ENCODE data around the gene OSBPL3.

DNA sequence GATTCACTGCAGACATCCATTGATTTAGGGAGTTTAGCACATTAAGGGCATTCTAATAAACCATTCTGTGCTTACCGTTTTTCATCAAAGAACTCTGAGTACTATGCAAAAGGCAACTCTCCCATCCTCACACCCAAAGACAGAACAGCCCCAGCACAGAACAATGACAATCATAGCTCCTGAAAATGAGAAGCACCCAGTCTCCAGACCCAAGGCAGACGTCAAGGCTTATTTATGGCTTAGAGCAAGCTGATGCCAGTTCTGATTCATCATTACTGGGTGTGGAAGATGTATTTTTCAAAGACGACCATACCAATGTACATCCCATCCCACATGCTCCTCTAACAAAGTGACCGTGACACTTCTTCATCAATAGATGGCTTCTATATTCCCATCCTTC is 67.6 kb downstream of the OSBPL3 start:
- TF ChIP-seq, protein P1, sequence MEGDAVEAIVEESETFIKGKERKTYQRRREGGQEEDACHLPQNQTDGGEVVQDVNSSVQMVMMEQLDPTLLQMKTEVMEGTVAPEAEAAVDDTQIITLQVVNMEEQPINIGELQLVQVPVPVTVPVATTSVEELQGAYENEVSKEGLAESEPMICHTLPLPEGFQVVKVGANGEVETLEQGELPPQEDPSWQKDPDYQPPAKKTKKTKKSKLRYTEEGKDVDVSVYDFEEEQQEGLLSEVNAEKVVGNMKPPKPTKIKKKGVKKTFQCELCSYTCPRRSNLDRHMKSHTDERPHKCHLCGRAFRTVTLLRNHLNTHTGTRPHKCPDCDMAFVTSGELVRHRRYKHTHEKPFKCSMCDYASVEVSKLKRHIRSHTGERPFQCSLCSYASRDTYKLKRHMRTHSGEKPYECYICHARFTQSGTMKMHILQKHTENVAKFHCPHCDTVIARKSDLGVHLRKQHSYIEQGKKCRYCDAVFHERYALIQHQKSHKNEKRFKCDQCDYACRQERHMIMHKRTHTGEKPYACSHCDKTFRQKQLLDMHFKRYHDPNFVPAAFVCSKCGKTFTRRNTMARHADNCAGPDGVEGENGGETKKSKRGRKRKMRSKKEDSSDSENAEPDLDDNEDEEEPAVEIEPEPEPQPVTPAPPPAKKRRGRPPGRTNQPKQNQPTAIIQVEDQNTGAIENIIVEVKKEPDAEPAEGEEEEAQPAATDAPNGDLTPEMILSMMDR (IDR thresholded peaks at IDR 0.05 in 4 of 5, conservative IDR thresholded peaks at IDR 0.05 in 1 of 5): no peak
- TF ChIP-seq POLR2A (IDR thresholded peaks at IDR 0.05): no peak

Measured in gastrocnemius medialis (tissue), 4 donors.